HG02840 (cell line): ENCODE measurements around the gene FXYD4.
A peak's percentile ranks its signal among the peaks of the same experiment; 100 is the strongest.
"Not testable (repeated sequence)": the region's sequence is repeated elsewhere in the genome, so short reads cannot be mapped to it uniquely, and the experiment has no call there.

Experiments used
- ATAC-seq: cut with Tn5 transposase; IDR thresholded peaks from one replicate; pipeline ENCODE4 v1.9.1; 2021; ENCODE audit warnings: mild to moderate bottlenecking, moderate library complexity, moderate number of reproducible peaks; ENCODE audit not compliant: unreplicated experiment, low FRiP score

FXYD4 gene

GRCh38 chr10:43410345-43410744 lies 38.9 kb downstream of the FXYD4 start:
- ATAC-seq: no peak

GRCh38 chr10:43411536-43411935 lies 40.1 kb downstream of the FXYD4 start:
- no peak for ATAC-seq

- ATAC-seq: no peak
Observed at GRCh38 chr10:43415544-43415943, 44.1 kb downstream of the FXYD4 start.

- ATAC-seq: no peak
Observed at GRCh38 chr10:43417950-43418768, 46.7 kb downstream of the FXYD4 start.

- no peak for ATAC-seq
Observed at GRCh38 chr10:43419997-43420368, 48.5 kb downstream of the FXYD4 start.

- ATAC-seq: peak; percentile 84
Observed at GRCh38 chr10:43420369-43421200, 49.1 kb downstream of the FXYD4 start.

GRCh38 chr10:43421201-43421507 lies 49.7 kb downstream of the FXYD4 start:
- ATAC-seq: no peak

- no peak for ATAC-seq
Observed at GRCh38 chr10:43421519-43421918, 50.1 kb downstream of the FXYD4 start.

- ATAC-seq: not testable (repeated sequence)
Observed at GRCh38 chr10:43421944-43422343, 50.5 kb downstream of the FXYD4 start.

GRCh38 chr10:43424416-43424815 lies 53.0 kb downstream of the FXYD4 start:
- no peak for ATAC-seq
